IPS-18c (cell line): ENCODE measurements around the gene SBF1.
"Not testable (repeated sequence)": the region's sequence is repeated elsewhere in the genome, so short reads cannot be mapped to it uniquely, and the experiment has no call there.

Experiments used
- H3K4me3 ChIP-seq: 2 replicates; pipeline ENCODE4 v1.7.0; 2013; ENCODE audit warnings: low read depth, mild to moderate bottlenecking, low read length, moderate library complexity; ENCODE audit not compliant: insufficient read depth
- H3K9me3 ChIP-seq: one replicate; pipeline ENCODE4 v1.6.1; 2013; ENCODE audit warnings: mild to moderate bottlenecking, low read length, moderate library complexity; ENCODE audit not compliant: control insufficient read depth, insufficient read depth

Gene SBF1

DNA sequence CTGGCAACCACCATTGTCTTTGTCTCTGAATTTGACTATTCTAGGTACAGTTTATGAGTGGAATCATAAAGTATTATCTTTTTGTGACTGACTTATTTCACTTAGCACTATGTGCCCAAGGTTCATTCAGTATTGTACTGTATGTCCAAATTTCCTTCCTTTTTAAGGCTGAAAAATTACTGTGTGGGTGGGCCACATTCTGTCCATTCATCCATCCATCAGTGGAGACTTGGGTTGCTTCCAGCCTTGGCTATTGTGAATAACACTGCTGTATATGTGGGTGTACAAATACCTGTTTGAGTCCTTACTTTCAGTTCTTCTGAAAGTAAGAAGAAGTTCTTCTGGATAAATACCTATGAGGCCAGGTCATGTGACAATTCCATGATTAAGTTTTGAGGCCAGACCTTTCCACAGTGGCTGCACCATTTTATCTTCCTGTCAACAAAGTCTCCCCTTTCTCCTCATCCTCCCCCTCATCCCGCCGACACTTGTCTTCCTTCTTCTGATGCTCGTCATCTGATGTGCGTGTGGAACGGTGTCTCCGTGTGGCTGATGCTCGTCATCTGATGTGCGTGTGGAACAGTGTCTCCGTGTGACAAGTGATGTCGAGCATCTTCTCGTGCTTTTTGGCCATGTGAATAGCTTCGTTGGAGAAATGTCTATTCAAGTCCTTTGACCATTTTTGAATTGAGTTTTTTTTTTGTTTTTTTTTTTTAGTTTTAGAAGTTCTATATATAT is 49.5 kb downstream of the SBF1 start:
- Histone ChIP-seq H3K9me3 (peaks cover 2% of the 10 kb centered on the region), H3K4me3 (no peak overlapping the region)

DNA sequence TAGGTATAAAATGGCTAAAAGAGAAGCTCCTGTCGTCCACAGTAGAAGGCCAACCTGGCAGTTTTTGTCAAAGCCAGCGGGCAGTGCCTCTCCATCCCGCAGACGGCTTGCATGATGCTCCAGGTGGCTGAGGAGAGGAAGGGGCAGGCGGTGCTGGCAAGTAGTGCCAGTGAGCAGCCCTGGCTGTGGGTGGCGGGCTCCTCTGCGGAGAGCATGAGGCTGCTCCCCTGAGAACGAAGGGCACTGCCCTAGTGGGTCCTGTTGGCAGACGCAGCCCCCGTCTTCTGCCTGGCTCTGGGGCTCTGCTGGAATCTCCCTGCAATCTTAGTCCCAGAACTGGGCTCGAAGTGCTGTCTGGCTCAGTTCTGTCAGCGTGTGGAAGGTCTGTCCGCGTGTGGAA is 50.9 kb downstream of the SBF1 start:
- Histone ChIP-seq H3K4me3 (no peak overlapping the region), H3K9me3 (peaks cover 2% of the 10 kb centered on the region)

DNA sequence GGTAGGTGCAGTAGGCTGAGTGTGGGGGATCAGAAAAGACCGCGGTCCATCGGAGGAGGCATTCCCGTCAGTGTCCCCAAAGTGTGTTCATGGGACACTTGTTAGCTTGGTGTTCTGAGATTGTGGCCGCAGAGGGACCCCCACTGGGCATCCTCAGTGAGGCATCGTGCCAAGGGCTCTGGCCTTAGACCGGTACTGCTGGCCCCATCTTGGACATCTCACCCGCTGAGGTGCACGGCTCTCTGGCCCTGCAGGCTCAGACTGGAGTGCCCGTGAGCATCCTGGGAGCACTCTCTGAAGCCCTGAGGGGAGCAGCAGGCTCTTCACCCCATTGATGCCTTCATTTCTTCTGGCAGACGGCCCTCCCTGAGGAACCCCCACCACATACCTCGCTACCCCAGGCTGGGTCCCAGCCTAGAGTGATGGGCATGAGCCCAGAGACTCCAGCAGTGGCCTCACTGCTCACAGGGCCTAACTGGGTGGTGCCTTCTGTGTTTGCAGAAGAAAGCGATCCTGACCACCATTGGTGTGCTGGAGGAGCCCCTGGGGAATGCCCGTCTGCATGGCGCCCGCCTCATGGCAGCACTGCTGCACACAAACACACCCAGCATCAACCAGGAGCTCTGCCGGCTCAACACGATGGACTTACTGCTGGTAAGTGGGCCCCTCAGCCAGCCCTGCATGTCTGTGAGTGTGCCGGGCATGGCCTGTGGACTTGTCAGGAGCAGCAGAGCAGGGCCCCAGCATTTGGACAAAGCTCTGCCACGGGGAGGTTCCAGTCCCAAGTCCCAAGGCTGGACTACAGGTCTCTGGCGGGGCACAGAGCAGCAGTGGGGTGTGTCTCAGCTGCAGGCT is 51.6 kb downstream of the SBF1 start:
- H3K4me3 ChIP-seq = no peak overlapping the region
- H3K9me3 ChIP-seq = peaks cover 2% of the 10 kb centered on the region

DNA sequence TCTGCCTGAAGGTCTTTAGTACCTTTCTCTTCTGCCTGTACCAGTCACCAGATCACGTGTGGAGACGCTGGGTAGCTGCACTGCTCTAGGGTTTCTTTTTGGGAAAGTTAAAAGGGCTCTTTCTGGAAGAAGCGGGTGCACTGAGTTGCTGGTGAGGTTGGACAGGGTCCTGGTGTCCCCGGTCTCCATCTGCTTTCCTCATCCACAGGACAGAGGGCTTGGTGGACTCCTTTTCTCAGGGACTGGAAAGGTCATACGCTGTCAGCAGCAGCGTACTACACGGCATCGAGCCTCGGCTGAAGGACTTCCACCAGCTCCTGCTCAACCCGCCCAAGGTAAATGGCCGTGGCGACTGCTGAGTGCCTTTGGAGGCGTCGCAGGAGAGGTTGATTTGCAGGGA is 52.8 kb downstream of the SBF1 start:
- Histone ChIP-seq H3K4me3 (no peak overlapping the region), H3K9me3 (peaks cover 2% of the 10 kb centered on the region)

DNA sequence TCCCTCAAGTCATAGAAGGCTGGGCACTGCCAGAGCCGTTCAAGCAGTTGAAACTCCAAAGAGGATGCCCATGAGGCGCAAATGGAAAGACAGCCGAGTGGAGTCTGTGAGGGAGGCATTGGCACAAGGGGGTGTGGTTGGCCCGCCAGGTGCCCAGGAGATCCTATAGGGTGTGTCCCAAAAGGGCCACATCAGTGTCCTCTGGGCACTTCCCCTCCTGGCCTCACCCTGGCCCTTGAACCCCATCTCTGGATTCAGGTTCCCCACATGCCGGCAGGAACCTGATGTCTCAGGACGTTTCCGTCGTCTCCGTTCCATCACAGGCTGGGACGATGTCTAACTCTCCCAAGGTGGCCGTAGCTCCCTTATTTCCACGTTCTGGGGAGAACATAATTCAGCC is 54.3 kb downstream of the SBF1 start:
- Histone ChIP-seq H3K4me3 (no peak overlapping the region), H3K9me3 (peaks cover 2% of the 10 kb centered on the region)

DNA sequence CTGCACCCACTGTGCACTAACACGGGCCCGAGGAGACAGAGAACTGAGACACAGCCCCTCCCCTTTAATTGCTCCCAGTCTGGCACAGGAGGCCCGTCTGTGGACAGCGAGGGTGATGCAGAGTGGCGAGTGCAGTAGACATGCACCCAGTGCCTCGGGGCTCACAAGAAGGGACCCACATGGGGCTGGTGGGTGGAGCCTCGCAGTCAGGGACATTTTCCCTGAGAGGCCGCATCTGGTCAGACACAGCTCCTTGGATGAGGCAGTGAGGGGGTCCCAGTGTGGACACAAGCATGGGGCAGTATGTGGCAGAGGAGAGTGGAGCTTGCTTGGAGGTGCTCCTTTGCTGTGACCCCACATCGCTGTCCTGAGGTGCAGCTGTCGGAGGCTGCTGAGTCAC is 54.8 kb downstream of the SBF1 start:
- Histone ChIP-seq H3K9me3 (peaks cover 2% of the 10 kb centered on the region), H3K4me3 (no peak overlapping the region)

DNA sequence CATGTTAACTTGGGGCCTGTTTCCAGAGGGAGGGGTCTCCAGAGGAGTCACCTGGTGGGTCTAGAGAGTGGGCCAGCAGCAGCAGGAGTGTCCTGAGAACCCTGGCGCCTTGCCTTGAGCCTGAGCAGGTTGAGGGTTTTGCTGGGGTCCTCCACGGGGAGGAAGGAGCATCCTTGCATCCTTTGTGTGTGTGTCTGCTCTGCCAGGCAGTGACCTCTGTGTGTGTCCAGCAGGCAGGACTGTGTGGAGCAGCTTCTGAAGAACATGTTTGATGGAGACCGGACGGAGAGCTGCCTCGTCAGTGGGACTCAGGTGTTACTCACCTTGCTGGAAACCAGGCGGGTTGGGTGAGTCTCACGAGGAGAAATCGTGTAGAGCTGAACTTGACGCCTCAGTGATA is 55.7 kb downstream of the SBF1 start:
- Histone ChIP-seq H3K4me3 (no peak overlapping the region), H3K9me3 (peaks cover 2% of the 10 kb centered on the region)

DNA sequence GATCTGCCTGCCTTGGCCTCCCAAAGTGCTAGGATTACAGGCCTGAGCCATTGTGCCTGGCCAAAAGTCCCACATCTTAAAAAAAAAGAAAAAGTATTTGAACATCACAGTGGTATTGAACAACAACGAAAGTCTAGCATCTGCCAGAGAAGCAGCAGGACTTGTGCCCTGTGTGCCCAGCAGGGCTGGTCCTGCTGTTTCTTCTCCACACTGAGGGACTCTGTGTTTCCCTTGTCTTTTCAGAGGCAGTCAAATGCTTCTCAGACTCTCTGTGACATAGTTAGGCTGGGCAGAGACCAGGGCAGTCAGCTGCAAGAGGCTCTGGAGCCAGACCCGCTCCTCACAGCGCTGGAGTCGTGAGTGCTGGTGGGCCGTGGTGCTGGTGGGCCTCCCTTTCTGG is 56.2 kb downstream of the SBF1 start:
- no peak overlapping the region for H3K4me3 ChIP-seq
- peaks cover 2% of the 10 kb centered on the region for H3K9me3 ChIP-seq

DNA sequence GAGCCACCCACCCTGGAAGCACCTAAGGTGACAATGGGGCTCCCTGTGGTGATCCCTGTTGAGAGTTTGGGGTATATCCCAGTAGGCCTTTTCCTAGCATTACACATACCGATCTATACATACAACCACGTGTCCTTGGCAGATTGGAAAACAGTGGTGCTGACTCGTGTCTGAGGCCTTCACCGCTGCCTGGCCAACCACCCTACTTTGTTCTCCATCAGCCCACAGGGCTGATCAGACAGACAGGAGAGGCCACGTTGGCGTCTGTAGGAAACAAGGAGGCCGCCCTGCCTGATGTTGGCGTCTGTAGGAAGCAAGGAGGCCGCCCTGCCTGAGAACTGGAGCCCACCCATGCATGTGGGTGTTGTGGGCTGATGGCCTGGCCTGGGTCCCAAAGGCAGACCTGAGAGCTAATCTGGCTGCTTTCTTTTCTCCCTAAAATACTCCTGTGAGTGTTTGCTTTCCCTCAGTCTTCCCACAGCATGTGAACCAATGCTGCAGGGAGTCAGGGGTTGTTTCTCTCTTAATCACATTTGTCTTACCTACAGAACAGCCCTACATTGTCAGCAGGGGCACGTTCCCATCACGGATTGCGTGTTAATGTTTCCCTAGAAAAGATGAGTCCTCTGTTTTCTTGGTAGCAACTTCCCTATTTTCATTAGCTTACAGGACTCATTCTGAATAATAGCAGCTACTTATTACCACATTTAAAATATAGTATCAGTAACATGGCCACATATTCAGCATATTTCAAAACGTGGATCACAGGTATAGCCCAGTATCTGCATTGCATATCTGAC is 57.2 kb downstream of the SBF1 start:
- Histone ChIP-seq H3K9me3 (peaks cover 2% of the 10 kb centered on the region), H3K4me3 (no peak overlapping the region)

DNA sequence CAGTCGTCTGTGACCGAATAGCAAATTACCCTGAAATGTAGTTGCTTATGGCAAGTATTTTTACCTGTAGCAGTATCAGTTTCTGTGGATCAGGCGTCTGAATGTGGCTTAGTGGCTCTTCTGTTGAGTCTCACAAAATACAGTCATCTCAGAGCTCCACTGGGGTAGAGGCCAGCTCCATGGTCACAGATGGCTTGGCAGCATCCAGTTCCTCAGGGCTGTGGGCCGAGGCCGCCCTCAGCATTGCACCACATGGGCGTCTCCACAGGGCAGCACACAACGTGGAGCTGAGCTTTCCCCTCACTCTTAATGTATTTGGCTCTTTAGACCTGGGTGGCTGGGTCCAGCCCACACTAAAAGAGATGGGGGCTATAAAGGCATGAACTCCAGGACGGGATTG is 57.8 kb downstream of the SBF1 start:
- H3K4me3 ChIP-seq = no peak overlapping the region

DNA sequence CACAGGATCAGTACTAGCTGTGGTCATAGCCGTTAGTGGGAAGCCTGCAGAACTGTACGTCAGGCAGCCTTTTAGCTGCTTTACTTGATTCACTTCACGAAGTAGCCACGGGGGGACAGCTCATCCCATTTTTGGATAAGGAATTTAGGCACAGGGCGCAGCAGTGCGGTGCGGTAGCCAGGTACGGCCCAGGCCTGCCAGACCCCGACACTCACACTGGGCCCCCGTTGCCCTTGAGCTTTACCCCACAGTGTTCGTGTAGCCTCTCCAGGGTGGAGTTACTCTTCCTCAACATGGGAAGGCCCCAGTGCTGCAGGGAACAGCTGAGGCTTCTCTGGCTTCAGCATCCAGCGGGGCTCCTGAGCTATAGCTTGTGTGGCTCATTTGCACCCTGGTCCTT is 59.4 kb downstream of the SBF1 start:
- Histone ChIP-seq H3K4me3 (no peak overlapping the region), H3K9me3 (no peaks in the 10 kb centered on the region)

More for the DNA sequence above, 57.8 kb downstream of the SBF1 start:
- peaks cover 2% of the 10 kb centered on the region for H3K9me3 ChIP-seq

DNA sequence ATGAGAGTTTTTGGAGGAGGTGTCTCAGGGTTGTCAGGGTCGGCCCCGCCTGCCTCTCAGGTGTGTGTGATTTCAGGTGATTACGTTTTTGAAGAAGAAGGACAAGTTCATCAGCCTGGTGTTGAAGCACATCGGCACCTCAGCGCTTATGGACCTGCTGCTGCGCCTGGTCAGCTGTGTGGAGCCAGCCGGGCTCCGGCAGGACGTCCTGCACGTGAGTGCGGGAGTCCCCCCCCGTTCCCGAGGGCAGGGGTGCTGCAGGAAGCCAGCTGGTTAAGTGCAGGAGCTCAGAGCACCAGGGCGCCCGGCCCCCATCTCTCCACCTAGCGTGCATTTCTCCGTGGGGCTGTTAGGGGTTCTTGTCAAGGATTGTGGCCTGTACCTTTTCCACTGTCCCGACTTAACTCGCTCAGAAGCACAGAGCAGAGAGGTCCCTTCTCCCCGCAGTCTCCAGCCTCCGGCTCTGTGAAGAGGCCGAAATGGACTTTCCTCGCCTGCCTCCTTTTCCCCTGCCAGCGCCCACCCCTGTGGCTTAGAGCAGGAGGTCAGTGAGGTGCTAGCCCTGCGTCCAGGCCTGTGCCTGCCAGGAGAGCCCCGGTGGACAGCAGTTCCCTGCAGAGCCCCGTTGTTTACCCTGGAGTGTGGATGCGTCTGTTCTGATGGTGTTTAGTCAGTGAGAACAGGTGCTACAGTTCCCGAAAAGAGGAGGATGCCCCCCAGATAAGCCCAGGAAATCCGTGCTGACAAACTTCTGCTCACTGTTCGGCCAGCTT is 60.2 kb downstream of the SBF1 start:
- H3K4me3 ChIP-seq = no peak overlapping the region
- H3K9me3 ChIP-seq = no peaks in the 10 kb centered on the region

DNA sequence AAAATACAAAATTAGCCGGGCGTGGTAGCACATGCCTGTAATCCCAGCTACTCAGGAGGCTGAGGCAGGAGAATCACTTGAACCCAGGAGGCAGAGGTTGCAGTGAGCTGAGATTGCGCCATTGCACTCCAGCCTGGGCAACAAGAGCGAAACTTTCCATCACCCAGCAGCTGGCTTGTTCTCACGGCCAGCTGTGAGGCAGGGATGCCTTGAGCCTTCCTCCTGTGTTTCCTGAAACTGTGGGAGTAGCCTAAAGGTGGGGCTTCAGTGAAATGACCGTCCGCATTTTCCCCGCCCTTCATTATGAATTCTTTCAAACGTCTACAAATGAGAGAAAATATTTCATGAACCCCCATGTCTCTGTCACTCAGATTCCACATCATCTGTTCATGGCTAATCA is 65.9 kb downstream of the SBF1 start:
- H3K9me3 ChIP-seq = not testable (repeated sequence)

DNA sequence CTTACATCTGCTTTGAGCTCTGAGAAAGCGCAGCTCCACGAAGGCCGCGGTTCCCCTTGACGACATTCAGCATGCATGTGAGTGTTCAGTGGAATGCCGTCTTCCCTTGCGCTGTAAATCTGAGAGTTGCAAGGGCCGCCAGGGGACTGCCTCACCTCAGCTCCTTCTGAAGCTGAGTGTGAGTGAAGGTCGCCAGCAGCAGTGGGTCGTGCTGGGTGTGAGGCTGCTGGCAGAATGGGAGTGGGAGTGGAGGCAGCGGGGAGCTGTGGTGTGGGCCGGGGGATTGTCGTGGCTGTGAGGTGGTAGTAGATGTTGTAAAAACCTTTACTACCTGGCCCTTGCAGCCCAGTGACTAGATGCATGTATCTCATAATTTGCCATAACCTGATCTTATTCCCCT is 66.5 kb downstream of the SBF1 start:
- H3K9me3 ChIP-seq = no peaks in the 10 kb centered on the region
- no peak overlapping the region for H3K4me3 ChIP-seq

More for the DNA sequence above, 65.9 kb downstream of the SBF1 start:
- not testable (repeated sequence) for H3K4me3 ChIP-seq

DNA sequence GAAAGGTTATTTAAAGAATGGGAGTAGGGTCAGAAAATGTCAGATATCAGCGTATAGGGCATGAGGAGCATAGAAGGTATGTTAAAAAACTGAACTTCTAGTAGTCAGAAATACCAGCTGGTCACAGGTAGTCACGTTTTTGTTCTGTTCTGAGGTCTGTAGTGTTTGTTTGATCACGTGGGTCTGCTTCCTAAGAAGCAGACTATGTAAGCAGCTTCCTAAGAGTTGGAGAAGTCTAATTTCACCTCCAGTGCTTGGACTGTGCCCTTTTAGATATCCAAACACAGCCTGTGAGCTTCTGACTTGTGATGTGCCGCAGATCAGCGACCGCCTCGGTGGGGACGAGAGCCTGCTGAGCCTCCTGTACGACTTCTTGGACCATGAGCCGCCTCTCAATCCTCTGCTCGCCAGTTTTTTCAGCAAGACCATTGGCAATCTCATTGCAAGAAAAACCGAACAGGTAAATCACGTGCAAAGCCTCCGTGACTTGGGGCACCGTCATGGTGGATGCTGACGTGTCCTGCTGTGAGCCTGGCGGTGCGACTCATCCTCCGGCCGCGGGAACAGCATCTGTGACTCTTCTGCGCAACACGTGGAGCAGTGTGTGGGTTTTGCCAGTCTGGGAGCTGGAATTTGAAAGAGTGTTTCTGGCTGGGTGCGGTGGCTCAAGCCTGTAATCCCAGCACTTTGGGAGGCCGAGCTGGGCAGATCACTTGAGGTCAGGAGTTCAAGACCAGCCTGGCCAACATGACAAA is 68.2 kb downstream of the SBF1 start:
- Histone ChIP-seq H3K9me3 (no peaks in the 10 kb centered on the region), H3K4me3 (no peak overlapping the region)

DNA sequence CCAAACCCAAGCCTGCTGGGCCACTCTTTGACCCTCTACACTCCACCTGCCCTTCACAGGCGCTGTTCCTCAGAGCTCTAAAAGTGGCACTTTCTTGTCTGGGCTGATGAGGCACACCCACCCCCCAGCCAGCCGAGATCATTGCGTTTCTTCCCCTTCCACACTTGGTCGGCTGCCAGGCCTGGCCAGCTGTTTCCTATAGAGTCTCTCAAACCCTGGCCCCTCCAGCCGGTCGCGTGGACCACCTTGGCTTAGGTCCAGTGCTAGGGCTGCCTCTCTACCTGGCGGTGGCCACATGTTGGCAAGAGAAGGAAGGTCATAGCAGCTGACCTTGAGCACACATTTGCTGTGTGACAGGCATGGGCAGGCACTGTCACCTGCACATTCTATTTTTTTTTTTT is 71.1 kb downstream of the SBF1 start:
- H3K4me3 ChIP-seq = no peak overlapping the region
- H3K9me3 ChIP-seq = no peaks in the 10 kb centered on the region
